Bone marrow (tissue), 2 donors: ENCODE results near the gene ZNF888.
A peak's percentile ranks its signal among the peaks of the same experiment; 100 is the strongest.
"Not testable (repeated sequence)": the region's sequence is repeated elsewhere in the genome, so short reads cannot be mapped to it uniquely, and the experiment has no call there.

ENCODE experiments used
- DNase-seq, 2 donors: peaks; one replicate each; lab custom pipeline; 2025; lab: John Stamatoyannopoulos, UW

The ZNF888 gene

GRCh38 chr19:52872996-52873395, 50.2 kb downstream of the ZNF888 start:
- not testable (repeated sequence) for DNase-seq

- no peak for DNase-seq
Measured at GRCh38 chr19:52871466-52871865, 51.8 kb downstream of the ZNF888 start.

- not testable (repeated sequence) for DNase-seq
Measured at GRCh38 chr19:52868031-52868430, 55.2 kb downstream of the ZNF888 start.

- DNase-seq = peak; percentile 51 to 66
Measured at GRCh38 chr19:52857378-52858191, 65.6 kb downstream of the ZNF888 start, which contains the start of gene ZNF468. Gene ZNF468, minus strand, starts transcription at chr19:52857619. Its CDS starts 3,347 bp downstream, at chr19:52854272.

GRCh38 chr19:52856540-52857377, 66.5 kb downstream of the ZNF888 start:
- not testable (repeated sequence) for DNase-seq
